HEK293 (cell line): Measurements from ENCODE around the gene SYNE1.

ENCODE experiments used
- CTCF ChIA-PET: fragments of 350-600 bp; formaldehyde crosslinking; extraction: SDS; loops from one replicate; lab custom pipeline; 2021; ENCODE audit warnings: antibody characterized with exemption; lab: Yijun Ruan, JAX
- POLR2A ChIA-PET: fragments of 300-600 bp; formaldehyde crosslinking; extraction: SDS; loops from one replicate; lab custom pipeline; 2020; ENCODE audit warnings: antibody characterized with exemption, inconsistent platforms; lab: Yijun Ruan, JAX
- H3K27ac ChIP-seq: fragments of 200-500 bp; sonication (Bioruptor generic); 2 replicates; pipeline ENCODE4 v1.5.1; 2014; ENCODE audit warnings: low read depth, low read length, control low read depth, inconsistent platforms; ENCODE audit errors: extremely low read depth
- H3K36me3 ChIP-seq, 2 experiments: fragments of 200-500 bp in 1 of 2; sonication (Bioruptor generic) in 1 of 2; 1 replicate in 1 of 2; 2 replicates in 1 of 2; pipeline ENCODE4 v1.5.1; 2014 to 2017; ENCODE audit warnings: inconsistent platforms in 2 of 2, low read length in 2 of 2; ENCODE audit not compliant: control insufficient read depth in 2 of 2, insufficient read depth in 1 of 2
- H3K4me1 ChIP-seq: fragments of 200-500 bp; sonication (Bioruptor generic); 2 replicates; pipeline ENCODE4 v1.5.1; 2014; ENCODE audit warnings: mild to moderate bottlenecking, low read length, inconsistent platforms; ENCODE audit not compliant: control insufficient read depth, insufficient read depth
- H3K4me3 ChIP-seq: 2 replicates; pipeline ENCODE4 v1.5.1; 2011; ENCODE audit warnings: low read depth, mild to moderate bottlenecking, control low read depth, low read length, moderate library complexity
- H3K9me3 ChIP-seq: fragments of 200-500 bp; sonication (Bioruptor generic); 2 replicates; pipeline ENCODE4 v1.5.1; 2014; ENCODE audit warnings: low read depth, low read length, inconsistent platforms; ENCODE audit not compliant: control insufficient read depth, insufficient read depth
- ELK4 ChIP-seq: IDR thresholded peaks from 2 replicates; pipeline ENCODE4 v1.6.1; 2011; ENCODE audit warnings: mild to moderate bottlenecking, low read depth, low read length, borderline replicate concordance
- GLI4 ChIP-seq: fragments of 450-650 bp; formaldehyde crosslinking; IDR thresholded peaks from 2 replicates; pipeline ENCODE4 v1.5.1; 2016; ENCODE audit warnings: missing biosample characterization, missing genetic modification characterization
- GLIS1 ChIP-seq: fragments of 450-650 bp; formaldehyde crosslinking; IDR thresholded peaks from 2 replicates; pipeline ENCODE4 v1.5.1; 2016; ENCODE audit warnings: missing biosample characterization, missing genetic modification characterization
- HOXD13 ChIP-seq: sonication (generic); formaldehyde crosslinking; IDR thresholded peaks from 2 replicates; pipeline ENCODE4 v1.8.0; 2022; ENCODE audit warnings: missing genetic modification reagents, borderline replicate concordance
- KLF1 ChIP-seq: fragments of 450-650 bp; formaldehyde crosslinking; IDR thresholded peaks from 2 replicates; pipeline ENCODE4 v1.5.1; 2016; ENCODE audit warnings: missing biosample characterization, missing genetic modification characterization
- KLF16 ChIP-seq: fragments of 450-650 bp; formaldehyde crosslinking; IDR thresholded peaks from 2 replicates; pipeline ENCODE4 v1.5.1; 2017; ENCODE audit warnings: missing biosample characterization, missing genetic modification characterization
- SCRT1 ChIP-seq: fragments of 450-650 bp; formaldehyde crosslinking; IDR thresholded peaks from 2 replicates; pipeline ENCODE4 v1.5.1; 2016; ENCODE audit warnings: missing biosample characterization, missing genetic modification characterization, borderline replicate concordance
- SCRT2 ChIP-seq: fragments of 450-650 bp; formaldehyde crosslinking; IDR thresholded peaks from 2 replicates; pipeline ENCODE4 v1.5.1; 2016; ENCODE audit warnings: missing biosample characterization, missing genetic modification characterization
- SP3 ChIP-seq: fragments of 450-650 bp; formaldehyde crosslinking; IDR thresholded peaks from 2 replicates; pipeline ENCODE4 v1.5.1; 2016; ENCODE audit warnings: missing biosample characterization, missing genetic modification characterization
- ZBTB6 ChIP-seq: fragments of 450-650 bp; formaldehyde crosslinking; IDR thresholded peaks from 2 replicates; pipeline ENCODE4 v1.5.1; 2017; ENCODE audit warnings: missing biosample characterization, missing genetic modification characterization
- ZNF302 ChIP-seq: fragments of 450-650 bp; formaldehyde crosslinking; IDR thresholded peaks from 2 replicates; pipeline ENCODE4 v1.5.1; 2016; ENCODE audit warnings: missing biosample characterization, missing genetic modification characterization, low read depth
- ZNF341 ChIP-seq: fragments of 450-650 bp; formaldehyde crosslinking; IDR thresholded peaks from 2 replicates; pipeline ENCODE4; 2016; ENCODE audit warnings: low read depth, missing biosample characterization, missing genetic modification characterization
- ZNF416 ChIP-seq: fragments of 450-650 bp; formaldehyde crosslinking; IDR thresholded peaks from 2 replicates; pipeline ENCODE4 v1.5.1; 2016; ENCODE audit warnings: missing biosample characterization, missing genetic modification characterization
- ZNF513 ChIP-seq: fragments of 450-650 bp; IDR thresholded peaks from 2 replicates; pipeline ENCODE4 v1.5.1; 2018; ENCODE audit warnings: missing biosample characterization, missing genetic modification characterization
- ZNF558 ChIP-seq: fragments of 450-650 bp; formaldehyde crosslinking; IDR thresholded peaks from 2 replicates; pipeline ENCODE4 v1.5.1; 2016; ENCODE audit warnings: missing biosample characterization, missing genetic modification characterization
- ZNF600 ChIP-seq: fragments of 450-650 bp; formaldehyde crosslinking; IDR thresholded peaks from 2 replicates; pipeline ENCODE4 v1.5.1; 2016; ENCODE audit warnings: missing biosample characterization, missing genetic modification characterization
- ZNF624 ChIP-seq: fragments of 450-650 bp; formaldehyde crosslinking; IDR thresholded peaks from 2 replicates; pipeline ENCODE4 v1.5.1; 2017; ENCODE audit warnings: missing biosample characterization, missing genetic modification characterization
- ZNF658 ChIP-seq: fragments of 450-650 bp; formaldehyde crosslinking; IDR thresholded peaks from 2 replicates; pipeline ENCODE4; 2016; ENCODE audit warnings: missing biosample characterization, missing genetic modification characterization
- ZNF704 ChIP-seq: fragments of 450-650 bp; formaldehyde crosslinking; IDR thresholded peaks from 2 replicates; pipeline ENCODE4 v1.5.1; 2016; ENCODE audit warnings: missing biosample characterization, missing genetic modification characterization
- ZNF76 ChIP-seq: fragments of 450-650 bp; formaldehyde crosslinking; IDR thresholded peaks from 2 replicates; pipeline ENCODE4; 2016; ENCODE audit warnings: low read depth, missing biosample characterization, missing genetic modification characterization, borderline replicate concordance
- ZNF777 ChIP-seq: fragments of 450-650 bp; formaldehyde crosslinking; IDR thresholded peaks from 2 replicates; pipeline ENCODE4 v1.5.1; 2017; ENCODE audit warnings: missing biosample characterization, missing genetic modification characterization, borderline replicate concordance
- ZNF791 ChIP-seq: fragments of 450-650 bp; formaldehyde crosslinking; IDR thresholded peaks from 2 replicates; pipeline ENCODE4 v1.5.1; 2016; ENCODE audit warnings: missing biosample characterization, missing genetic modification characterization
- ZXDB ChIP-seq: fragments of 450-650 bp; formaldehyde crosslinking; IDR thresholded peaks from 2 replicates; pipeline ENCODE4 v1.5.1; 2016; ENCODE audit warnings: missing biosample characterization, missing genetic modification characterization
- TF ChIP-seq, protein P1 (sequence below): fragments of 450-650 bp; formaldehyde crosslinking; IDR thresholded peaks from 2 replicates; pipeline ENCODE4 v1.5.1; 2017; ENCODE audit warnings: missing biosample characterization, missing genetic modification characterization
- TF ChIP-seq, protein P2 (sequence below): fragments of 450-650 bp; formaldehyde crosslinking; IDR thresholded peaks from 2 replicates; pipeline ENCODE4 v1.5.1; 2017; ENCODE audit warnings: missing biosample characterization, missing genetic modification characterization

SYNE1 gene

DNA sequence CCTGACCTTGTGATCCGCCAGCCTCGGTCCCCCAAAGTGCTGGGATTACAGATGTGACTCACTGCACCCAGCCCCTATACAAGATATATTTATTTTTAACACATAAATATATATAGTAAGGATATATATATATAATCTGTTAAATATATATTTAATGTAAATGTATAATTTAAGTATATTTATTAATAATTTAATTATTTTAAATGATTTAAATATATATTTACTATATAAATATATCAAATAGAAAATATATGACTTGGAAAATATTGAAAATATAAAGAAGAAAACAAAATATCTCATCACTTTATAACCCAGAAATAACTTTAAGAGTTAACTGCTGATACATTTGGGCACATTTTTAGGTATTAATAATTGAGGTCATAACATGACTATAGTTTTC is 324.7 kb downstream of the SYNE1 start:
- POLR2A ChIA-PET = no interaction called here
- no peak overlapping the region for H3K4me3 ChIP-seq
- H3K4me1 ChIP-seq = no peaks in the 10 kb centered on the region
- no peak for TF ChIP-seq ZNF76
- TF ChIP-seq ZNF791 (tag by site-specific recombination) = no peak
- TF ChIP-seq ZNF600 (tag by site-specific recombination) = no peak
- peaks cover 0 to 24% of the 10 kb centered on the region in 2 experiments; a peak in 1 of 3 replicates for H3K36me3 ChIP-seq
- H3K27ac ChIP-seq = no peak overlapping the region
- no peaks in the 10 kb centered on the region for H3K9me3 ChIP-seq
- CTCF ChIA-PET = no interaction called here

DNA sequence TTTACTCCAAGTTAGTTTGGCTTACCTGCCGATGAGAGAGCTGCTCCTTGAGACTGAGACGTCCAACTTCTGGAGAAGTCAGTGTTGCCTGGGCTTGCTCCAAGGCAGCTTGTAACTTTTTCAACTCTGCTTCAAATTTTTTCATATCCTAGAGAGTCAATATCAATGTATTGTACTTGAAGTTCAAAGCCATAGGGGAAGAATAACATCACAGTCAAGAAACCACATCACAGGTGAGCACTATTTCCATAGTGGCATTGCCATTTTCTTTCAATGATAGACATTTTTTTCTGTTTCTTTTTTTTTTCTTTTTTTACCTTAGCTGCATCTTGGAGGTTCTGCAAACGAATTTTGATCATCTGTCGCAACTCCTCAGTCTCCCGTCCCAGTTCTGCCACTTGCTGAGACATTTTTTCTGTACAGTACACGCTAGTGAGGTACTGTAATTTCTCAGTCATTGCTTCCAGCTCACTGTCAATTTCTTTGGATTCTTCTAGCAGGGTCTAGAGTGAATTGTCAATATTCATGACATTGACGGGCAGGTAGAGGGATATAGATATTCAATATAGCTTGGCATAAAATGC is 326.7 kb downstream of the SYNE1 start:
- Histone ChIP-seq H3K9me3 (no peaks in the 10 kb centered on the region), H3K36me3 (peaks cover 0 to 12% of the 10 kb centered on the region in 2 experiments; a peak in 1 of 3 replicates), H3K27ac (no peak overlapping the region)
- ChIA-PET POLR2A (no interaction called here), CTCF (interaction anchor here (0.7 to 1.5 kb wide), 6 partner anchors 8 to 633 kb away, joined by 3 to 6 read pairs (median 5); no protein-coding TSS in a partner anchor)
- no peak for TF ChIP-seq KLF1
- no peak for TF ChIP-seq HOXD13 (CRISPR knock-in tag)
- no peak for TF ChIP-seq SCRT2 (tag by site-specific recombination)
- TF ChIP-seq KLF16 (tag by site-specific recombination) = no peak
- TF ChIP-seq, all 188 proteins: peak for 0
- Histone ChIP-seq H3K4me1 (no peaks in the 10 kb centered on the region), H3K4me3 (no peak overlapping the region)

- H3K9me3 ChIP-seq = no peaks in the 10 kb centered on the region
- TF ChIP-seq, protein P1, sequence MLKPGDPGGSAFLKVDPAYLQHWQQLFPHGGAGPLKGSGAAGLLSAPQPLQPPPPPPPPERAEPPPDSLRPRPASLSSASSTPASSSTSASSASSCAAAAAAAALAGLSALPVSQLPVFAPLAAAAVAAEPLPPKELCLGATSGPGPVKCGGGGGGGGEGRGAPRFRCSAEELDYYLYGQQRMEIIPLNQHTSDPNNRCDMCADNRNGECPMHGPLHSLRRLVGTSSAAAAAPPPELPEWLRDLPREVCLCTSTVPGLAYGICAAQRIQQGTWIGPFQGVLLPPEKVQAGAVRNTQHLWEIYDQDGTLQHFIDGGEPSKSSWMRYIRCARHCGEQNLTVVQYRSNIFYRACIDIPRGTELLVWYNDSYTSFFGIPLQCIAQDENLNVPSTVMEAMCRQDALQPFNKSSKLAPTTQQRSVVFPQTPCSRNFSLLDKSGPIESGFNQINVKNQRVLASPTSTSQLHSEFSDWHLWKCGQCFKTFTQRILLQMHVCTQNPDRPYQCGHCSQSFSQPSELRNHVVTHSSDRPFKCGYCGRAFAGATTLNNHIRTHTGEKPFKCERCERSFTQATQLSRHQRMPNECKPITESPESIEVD = no peak
- TF ChIP-seq ZBTB6 (tag by site-specific recombination) = no peak
- no peak for TF ChIP-seq ZXDB (tag by site-specific recombination)
- no peak for TF ChIP-seq ZNF302 (tag by site-specific recombination)
- TF ChIP-seq SCRT1 (tag by site-specific recombination) = no peak
- TF ChIP-seq ZNF558 (tag by site-specific recombination) = no peak
- TF ChIP-seq ZNF416 (tag by site-specific recombination) = no peak
- no peak for TF ChIP-seq ZNF704 (tag by site-specific recombination)
- no peak for TF ChIP-seq ZNF513
- no peak for TF ChIP-seq KLF1
- TF ChIP-seq ELK4 = no peak
- no peak for TF ChIP-seq SP3 (tag by site-specific recombination)
- TF ChIP-seq ZNF777 (tag by site-specific recombination) = no peak
- TF ChIP-seq, protein P2, sequence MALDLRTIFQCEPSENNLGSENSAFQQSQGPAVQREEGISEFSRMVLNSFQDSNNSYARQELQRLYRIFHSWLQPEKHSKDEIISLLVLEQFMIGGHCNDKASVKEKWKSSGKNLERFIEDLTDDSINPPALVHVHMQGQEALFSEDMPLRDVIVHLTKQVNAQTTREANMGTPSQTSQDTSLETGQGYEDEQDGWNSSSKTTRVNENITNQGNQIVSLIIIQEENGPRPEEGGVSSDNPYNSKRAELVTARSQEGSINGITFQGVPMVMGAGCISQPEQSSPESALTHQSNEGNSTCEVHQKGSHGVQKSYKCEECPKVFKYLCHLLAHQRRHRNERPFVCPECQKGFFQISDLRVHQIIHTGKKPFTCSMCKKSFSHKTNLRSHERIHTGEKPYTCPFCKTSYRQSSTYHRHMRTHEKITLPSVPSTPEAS (tag by site-specific recombination) = no peak
- TF ChIP-seq ZNF658 (tag by site-specific recombination) = no peak
- no peak for TF ChIP-seq ZNF341 (tag by site-specific recombination)
- no peak for TF ChIP-seq ZNF624
- TF ChIP-seq GLIS1 (tag by site-specific recombination) = no peak
- no peak for TF ChIP-seq GLI4 (tag by site-specific recombination)
- TF ChIP-seq, all 188 proteins: peak for 0
- ChIA-PET CTCF (interaction anchor here (1.2 to 1.5 kb wide), 2 partner anchors 7 to 29 kb away, joined by 3 to 6 read pairs; no protein-coding TSS in a partner anchor), POLR2A (no interaction called here)
- Histone ChIP-seq H3K27ac (no peak overlapping the region), H3K36me3 (peaks cover 0 to 13% of the 10 kb centered on the region in 2 experiments; a peak in 1 of 3 replicates), H3K4me1 (no peaks in the 10 kb centered on the region), H3K4me3 (no peak overlapping the region)
Measured at GRCh38 chr6:152309648-152310047, 327.5 kb downstream of the SYNE1 start.
